Heart left ventricle (tissue), 13 donors: Measurements from ENCODE around the gene POLR3GL.

Experiments used
- POLR2A ChIP-seq, 2 donors: fragments of 450-650 bp; IDR thresholded peaks; one replicate each; pipeline ENCODE4 v1.6.1; 2017; ENCODE audit warnings: antibody characterized with exemption in 2 of 2, mild to moderate bottlenecking in 2 of 2, moderate library complexity in 2 of 2
- TF ChIP-seq, protein P1 (sequence below), 12 donors: fragments of 200-600 bp; sonication (generic) in 4 of 12; IDR thresholded peaks; one replicate each; pipeline versions ENCODE4 v1.5.0 to v1.8.0; 2018 to 2022; ENCODE audit warnings: antibody characterized with exemption in 12 of 12, mild to moderate bottlenecking in 5 of 12
- donor health status: ischemic (EF 13 %, LVEDD 7.1; RV severe dilation, severe dysfunction).
- donor health status: DM: no; HTN: yes; CAD: no.
- donor health status: DM: no; HTN: no; CAD: no.
- donor health status: ischemic (EF 25% LVEDD 6.9; RV normal size, moderate dysfunction).
- donor health status: ischemic (EF 25% LVEDD 5.7; RV mildly dilated, moderate dysfunction).
- donor health status: ischemic (EF 35%, LVEDD 5.7; RV mildly dilated, moderate dysfunction).
- donor health status: nonischemic (EF 11% LVEDD 7.7; RV severe dilation, severe dysfunction).
- donor health status: DM: yes; HTN: yes; CAD: no.
- donor health status: PGD.
- donor health status: ischemic (EF 29% LVEDD 5.4; RV normal size, mild dysfunction).
- donor health status: nonischemic (EF 23%, LVEDD 6.1; RV moderate dilation, normal function).

GRCh38 chr1:145995148-145995881 is 30.8 kb downstream of the POLR3GL start:
- TF ChIP-seq, protein P1, sequence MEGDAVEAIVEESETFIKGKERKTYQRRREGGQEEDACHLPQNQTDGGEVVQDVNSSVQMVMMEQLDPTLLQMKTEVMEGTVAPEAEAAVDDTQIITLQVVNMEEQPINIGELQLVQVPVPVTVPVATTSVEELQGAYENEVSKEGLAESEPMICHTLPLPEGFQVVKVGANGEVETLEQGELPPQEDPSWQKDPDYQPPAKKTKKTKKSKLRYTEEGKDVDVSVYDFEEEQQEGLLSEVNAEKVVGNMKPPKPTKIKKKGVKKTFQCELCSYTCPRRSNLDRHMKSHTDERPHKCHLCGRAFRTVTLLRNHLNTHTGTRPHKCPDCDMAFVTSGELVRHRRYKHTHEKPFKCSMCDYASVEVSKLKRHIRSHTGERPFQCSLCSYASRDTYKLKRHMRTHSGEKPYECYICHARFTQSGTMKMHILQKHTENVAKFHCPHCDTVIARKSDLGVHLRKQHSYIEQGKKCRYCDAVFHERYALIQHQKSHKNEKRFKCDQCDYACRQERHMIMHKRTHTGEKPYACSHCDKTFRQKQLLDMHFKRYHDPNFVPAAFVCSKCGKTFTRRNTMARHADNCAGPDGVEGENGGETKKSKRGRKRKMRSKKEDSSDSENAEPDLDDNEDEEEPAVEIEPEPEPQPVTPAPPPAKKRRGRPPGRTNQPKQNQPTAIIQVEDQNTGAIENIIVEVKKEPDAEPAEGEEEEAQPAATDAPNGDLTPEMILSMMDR (IDR thresholded peaks at IDR 0.05), result no peak
- no peak for TF ChIP-seq POLR2A (IDR thresholded peaks at IDR 0.05)
